Adipose tissue (tissue), 3 donors: ENCODE data around the gene ZNFX1. TPM values are rescaled to one million over a fixed set of nuclear protein-coding genes. Genes with fewer than 3 reads are reported as not detected.

Source experiments
- H3K27ac ChIP-seq: one replicate; pipeline ENCODE4 v1.5.1; 2013; ENCODE audit warnings: low read depth, low read length
- WGBS, 3 donors: extraction: QIAGEN DNeasy Blood & Tissue Kit; methylation state at CpG; one replicate each; pipeline ENCODE4 v1.1.7; 2013; 5-methylcytosine and 5-hydroxymethylcytosine counted together
- polyA plus RNA-seq, 3 donors: library from polyadenylated mRNA; stranded (reverse); fragments of 200-250 nt; gene quantifications; one replicate each; pipeline ENCODE4 v1.2.3, GENCODE V29; 2013
- donor health status: healthy with polysubstance abuse.
- donor health status: Bipolar disorder and iron deficiency.
- donor health status: healthy.

Gene ZNFX1
- polyA plus RNA-seq, 3 donors = 5.1 to 16.3 (median 10.7) TPM

DNA sequence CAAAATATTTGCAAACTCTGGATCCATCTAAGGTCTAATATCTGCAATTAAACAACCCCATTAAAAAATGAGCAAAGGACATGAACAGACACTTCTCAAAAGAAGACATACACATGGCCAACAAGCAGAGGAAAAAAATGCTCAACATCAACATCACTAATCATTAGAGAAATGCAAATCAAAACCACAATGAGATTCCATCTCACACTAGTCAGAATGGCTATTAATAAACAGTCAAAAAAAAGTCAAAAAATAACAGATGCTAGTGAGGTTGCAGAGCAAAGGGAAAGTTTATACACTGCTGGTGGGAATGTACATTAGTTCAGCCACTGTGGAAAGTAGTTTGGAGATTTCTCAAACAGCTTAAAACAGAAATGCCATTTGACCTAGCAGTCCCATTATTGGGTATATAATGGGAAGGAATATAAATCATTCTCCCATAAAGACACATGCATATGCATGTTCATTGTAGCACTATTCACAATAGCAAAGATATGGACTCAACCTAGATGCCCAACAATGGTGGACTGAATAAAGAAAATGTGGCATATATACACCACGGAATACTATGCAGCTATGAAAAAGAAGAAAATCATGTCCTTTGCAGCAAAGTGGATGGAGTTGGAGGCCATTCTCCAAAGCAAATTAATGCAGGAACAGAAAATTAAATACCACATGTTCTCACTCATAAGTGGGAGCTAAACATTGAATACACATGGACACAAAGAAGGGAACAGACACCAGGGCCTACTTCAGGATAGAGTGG is 9.1 kb downstream of the ZNFX1 start:
- 97 to 100% (median 99%) methylated on average over 1 of the region's 1 CpG for WGBS, 3 donors
- H3K27ac ChIP-seq = no peak overlapping the region

DNA sequence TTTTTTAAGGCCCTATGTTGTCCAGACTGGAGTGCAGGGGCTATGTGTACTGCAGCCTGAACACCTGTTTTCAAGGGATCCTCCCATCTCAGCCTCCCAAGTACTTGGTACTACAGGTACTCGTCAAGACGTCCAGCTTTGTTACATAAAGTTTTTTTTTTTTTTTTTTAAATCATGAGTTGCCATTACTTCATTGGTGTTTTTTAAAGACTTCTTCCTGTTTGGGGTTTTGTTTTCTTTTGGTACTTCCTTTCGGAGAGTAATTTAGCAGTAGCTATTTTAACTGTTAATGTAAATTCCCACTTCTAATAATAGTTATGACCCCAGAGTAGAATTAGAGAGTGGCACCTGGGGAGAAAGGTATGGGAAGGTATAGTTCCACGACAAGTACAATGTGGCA is 10.5 kb downstream of the ZNFX1 start:
- H3K27ac ChIP-seq = no peak overlapping the region
- 34 to 77% (median 40%) methylated on average over 4 of the region's 4 CpGs for WGBS, 3 donors

DNA sequence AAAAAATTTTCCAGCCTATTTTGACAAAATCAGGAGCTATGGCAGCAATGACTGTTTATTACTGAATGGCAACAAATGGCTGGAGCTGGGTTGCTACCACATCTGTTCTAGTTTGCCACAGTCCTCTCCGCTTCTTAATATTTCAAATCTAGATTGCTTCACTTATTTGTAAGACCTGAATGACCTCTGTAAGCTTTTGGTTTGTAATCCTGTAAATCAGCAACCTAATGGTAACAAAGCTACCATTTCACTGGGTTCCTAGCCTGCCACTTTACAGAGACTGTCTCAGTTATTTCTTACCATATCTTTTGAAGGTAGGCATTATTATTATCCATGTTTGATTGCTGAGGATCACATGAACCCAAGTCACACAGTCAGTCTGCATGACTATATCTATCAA is 15.4 kb downstream of the ZNFX1 start:
- WGBS, 3 donors = 36 to 96% (median 91%) methylated on average over 1 of the region's 1 CpG
- H3K27ac ChIP-seq = no peak overlapping the region

DNA sequence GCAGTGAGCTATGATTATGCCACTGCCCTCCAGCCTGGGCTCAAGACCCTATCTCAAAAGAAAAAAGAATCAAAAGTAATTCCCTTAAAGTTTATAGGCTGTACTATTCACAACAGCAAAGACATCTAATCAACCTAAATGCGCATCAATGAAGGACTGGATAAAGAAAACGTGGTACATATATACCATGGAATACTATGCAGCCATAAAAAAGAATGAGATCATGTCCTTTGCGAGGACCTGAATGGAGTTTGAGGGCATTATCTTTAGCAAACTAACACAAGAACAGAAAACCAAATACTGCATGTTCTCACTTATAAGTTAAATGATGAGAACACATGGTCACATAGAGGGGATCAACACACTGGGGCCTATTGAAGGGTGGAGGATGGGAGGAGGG is 16.7 kb downstream of the ZNFX1 start:
- 97 to 98% (median 97%) methylated on average over 3 of the region's 3 CpGs for WGBS, 3 donors
- no peak overlapping the region for H3K27ac ChIP-seq

DNA sequence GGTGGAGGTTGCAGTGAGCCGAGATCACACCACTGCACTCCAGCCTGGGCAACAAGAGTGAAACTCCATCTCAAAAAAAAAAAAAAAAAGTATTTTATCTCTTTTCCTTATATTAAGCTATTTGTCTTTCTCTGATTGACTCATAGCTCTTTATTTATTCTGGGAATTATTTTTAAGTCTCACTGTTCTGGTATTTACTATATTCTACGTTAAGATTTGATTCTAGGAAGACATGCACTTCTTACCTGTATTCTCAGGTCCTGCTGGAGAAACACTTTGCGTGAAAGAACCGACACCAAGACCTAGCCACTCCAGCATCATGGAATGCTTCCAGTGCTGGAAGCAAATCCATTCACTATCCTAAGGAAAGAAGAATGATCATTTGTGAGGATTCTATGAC is 17.6 kb downstream of the ZNFX1 start:
- no peak overlapping the region for H3K27ac ChIP-seq
- WGBS, 3 donors = 83 to 93% (median 85%) methylated on average over 4 of the region's 4 CpGs

DNA sequence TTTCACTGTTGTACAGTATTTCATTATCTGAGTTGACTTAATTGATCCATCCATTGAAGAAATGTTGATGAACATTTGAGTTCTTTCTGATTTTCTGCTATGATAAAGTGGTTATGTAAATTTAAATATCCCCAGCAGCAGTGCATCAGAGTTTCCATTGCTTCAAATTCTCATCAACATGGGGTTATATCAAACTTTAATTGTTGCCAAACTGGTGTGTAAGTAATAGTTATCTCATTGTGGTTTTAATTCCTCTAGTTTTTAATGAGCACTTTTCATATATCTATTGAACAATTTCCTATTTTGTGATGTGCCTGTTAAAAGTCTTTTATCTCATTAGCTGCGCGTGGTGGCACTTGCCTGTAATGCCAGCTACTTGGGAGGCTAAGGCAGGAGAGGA is 18.1 kb downstream of the ZNFX1 start:
- WGBS, 3 donors = 97 to 99% (median 98%) methylated on average over 2 of the region's 2 CpGs
- no peak overlapping the region for H3K27ac ChIP-seq

DNA sequence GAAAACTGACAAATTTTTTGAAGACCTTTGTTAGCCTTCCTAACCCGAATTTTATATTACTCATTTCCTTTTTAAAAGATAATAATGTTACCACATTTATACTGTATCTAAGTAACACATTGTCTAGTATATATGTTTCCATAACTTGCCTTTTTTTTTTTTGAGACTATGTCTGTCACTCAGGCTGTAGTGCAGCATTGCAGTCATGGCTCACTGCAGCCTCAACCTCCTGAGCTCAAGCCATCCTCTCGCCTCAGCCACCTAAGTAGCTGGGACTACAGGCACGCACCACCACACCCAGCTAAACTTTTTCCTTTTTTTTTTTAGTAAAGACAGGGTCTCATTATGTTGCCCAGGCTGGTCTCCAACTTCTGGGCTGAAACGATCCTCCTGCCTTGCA is 18.6 kb downstream of the ZNFX1 start:
- 67 to 86% (median 77%) methylated on average over 4 of the region's 4 CpGs for WGBS, 3 donors

DNA sequence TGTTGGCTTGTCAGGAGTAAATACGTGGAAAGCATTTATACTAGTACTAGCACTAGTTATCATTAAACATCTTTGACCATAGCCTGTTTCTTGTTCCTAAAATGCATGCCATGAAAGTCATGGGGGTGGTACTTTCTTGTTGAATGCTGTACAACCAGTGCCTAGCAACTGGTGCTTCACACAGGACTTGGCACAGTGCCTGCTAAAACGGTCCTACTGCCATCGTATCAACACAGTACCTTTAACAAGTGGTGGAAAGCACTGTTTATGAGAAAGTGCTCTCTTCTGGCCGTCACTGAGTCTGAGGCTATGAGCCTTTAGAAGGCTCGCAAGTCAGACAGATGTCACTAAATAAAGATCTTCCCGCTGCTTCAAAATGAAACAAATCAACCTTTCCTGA is 21.6 kb downstream of the ZNFX1 start:
- 69 to 84% (median 82%) methylated on average over 6 of the region's 6 CpGs for WGBS, 3 donors

More for the DNA sequence above, 18.6 kb downstream of the ZNFX1 start:
- no peak overlapping the region for H3K27ac ChIP-seq

DNA sequence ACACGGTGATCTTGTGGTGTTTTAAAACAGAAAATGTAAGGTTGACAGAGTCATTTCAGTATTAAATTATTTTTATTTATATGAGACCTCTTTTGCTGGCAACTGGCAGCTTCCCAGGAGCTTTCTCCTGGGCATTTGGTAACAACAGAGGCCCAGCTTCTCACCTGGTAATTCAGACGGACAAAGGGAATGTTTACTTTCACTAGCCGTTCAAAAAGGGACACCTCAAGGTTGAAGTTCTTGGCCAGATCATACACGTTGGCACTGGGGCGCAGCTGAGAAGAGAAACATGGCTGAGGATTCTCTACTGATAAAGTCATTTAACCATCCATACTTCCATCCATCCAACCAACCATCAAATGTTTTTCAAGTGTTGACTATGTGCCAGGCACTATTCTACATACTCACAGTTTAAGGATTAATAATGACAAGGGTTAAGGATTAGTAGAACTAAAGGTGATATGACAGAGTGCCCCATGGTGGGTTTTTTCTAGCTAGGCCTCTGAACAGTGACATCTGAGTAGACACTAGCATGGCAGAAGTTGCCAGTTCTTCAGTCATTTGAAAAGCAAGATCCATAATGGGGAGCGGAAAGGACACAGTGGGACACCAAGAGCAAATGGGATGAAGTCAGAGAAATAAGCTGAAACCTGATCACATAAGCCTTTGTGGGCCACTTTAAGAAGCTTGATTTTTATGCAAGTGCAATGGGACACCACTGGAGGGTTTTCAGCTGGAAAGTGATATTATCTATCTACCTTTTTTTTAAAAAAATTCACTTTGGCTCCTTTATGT is 25.1 kb downstream of the ZNFX1 start:
- WGBS, 3 donors = 44 to 93% (median 86%) methylated on average over 6 of the region's 6 CpGs
- H3K27ac ChIP-seq = no peak overlapping the region

More for the DNA sequence above, 21.6 kb downstream of the ZNFX1 start:
- no peak overlapping the region for H3K27ac ChIP-seq

DNA sequence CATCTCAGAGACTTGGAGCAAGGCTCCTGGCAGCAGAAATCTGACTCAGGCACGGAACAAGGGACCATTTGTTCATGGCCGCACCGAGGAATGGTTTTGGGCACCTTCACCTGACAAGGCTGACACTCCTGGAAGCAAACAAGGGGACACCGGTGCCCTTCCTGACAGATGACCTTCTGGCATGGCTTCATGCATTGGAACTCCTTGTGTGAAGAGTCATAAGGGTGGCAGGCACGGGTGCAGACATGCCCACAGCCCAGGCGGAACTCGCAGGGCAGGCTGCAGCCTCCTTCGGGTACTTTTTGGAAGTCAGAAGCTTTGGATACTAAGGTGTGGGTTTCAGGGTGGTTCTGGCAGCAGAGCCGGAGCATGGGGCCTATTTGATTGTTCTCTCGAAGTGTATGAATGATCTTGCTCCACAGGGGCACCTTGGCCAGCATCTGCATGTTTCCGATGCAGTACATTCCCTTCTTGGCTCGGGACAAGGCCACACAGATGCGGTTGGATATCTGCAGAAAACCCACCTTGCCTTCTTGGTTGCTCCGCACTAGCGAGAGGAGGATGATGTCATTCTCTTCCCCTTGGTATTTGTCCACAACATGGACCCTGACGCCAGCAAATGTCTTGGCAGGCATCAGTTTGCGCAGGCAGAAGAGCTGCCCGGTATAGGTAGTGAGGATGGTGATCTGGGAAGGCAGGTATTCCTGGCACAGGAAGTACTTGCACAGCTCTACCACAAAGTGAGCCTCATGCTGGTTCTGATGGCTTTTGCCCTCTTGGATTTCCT is 28.8 kb downstream of the ZNFX1 start:
- WGBS, 3 donors = 82 to 85% (median 85%) methylated on average over 18 of the region's 18 CpGs
- H3K27ac ChIP-seq = no peak overlapping the region

DNA sequence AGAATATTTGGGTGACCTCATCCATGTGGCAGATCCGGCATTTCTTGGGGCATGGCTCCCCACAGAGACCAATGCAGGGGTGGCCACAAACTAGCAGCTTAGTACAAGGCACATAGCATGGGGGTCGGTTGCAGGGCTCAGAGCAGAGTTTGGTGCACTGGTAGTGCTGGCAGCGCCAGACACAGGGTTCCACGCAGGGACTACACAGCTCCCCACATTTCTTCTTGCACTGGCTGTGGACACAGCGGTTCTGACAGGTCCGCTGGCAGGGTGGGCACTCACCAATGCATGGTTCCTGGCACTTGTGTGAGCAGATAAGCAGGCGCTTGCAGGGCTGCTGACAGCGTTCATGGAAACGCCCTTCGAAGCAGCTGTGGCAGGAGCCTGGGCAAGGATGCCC is 29.6 kb downstream of the ZNFX1 start:
- no peak overlapping the region for H3K27ac ChIP-seq
- WGBS, 3 donors = 86 to 89% (median 89%) methylated on average over 10 of the region's 10 CpGs

DNA sequence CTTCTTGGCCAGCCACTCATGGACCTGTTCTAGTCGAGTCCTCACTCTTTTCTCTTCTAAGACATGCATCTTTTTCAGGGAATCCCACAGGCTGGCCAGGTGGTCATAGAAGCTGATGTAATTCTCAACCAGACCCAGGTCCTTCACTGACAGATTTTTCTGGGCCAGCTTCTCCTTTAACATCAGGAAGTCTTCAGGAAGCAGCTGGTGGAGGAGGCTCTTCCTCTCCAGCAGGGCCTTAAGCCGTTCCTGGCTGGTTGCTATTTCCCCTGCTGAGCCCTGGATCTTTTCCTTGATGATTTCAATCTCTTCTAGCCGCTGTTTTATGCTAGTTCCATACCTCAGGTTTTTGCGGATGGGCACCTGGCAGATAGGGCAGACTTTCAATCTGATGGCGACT is 30.1 kb downstream of the ZNFX1 start:
- no peak overlapping the region for H3K27ac ChIP-seq
- WGBS, 3 donors = 35 to 75% (median 42%) methylated on average over 5 of the region's 5 CpGs

DNA sequence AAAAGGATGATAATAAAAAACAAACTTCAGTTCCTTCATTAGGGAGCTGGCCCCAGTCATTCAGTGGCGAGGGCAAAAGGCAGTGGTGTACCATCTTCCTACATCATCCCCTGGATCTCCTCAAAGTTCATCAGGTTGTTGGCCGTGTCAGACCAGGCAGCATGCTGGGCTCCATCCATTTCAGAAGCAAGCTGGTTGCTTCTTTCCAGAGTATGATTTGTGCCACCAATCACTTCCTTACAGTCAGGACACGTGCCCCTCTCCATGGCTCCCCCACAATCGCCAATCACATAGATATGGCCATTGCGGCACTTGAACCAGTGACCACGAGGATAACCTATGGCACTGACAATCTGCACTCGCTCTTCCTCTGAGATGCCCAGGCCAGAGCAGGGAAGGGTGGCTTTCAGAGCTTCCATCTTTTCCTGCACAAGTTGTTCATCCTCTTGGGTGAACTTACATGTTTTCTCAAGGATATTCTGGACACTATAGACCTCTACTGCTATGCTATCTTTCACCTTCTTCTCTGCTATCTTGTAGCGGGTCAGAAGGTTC is 30.6 kb downstream of the ZNFX1 start:
- no peak overlapping the region for H3K27ac ChIP-seq
- WGBS, 3 donors = 88 to 90% (median 89%) methylated on average over 8 of the region's 8 CpGs

DNA sequence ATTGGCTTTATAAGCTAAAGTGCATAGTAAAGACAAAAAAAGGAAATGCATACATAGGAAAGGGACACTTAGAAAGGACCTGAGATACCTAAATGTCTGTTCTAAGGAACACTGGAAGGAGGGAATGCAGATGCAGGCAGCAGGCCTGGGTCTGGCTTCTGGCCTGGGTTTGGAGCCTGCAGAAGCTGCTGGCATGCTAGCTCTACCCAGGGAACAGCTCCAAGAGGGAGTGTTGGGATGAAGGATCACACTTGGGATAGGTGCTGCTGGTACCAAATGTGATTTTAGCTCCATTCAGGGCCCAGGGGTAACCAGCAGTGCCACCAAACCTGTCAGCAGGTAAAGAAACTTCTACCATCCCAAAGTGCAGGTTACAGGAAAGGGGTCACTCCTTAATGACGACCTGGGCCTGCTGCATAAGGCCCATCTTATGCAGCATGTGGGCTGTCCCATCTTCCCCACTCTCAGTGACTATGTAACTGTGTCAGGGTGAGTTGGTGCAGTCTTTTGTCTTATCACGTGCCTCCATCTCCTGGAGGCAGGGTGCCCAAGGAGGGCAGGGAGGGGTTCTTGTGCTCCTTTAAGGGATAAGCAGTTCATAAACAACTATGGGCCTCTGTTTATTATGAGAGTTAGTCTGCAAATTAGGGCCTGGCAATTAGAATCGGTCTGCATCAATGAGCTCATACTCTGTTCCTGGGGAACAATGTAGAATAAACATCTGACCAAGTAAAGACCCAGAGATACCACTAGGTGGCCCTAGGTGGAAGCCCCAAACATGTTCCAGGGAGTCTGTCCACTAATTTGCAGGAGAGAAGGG is 31.7 kb downstream of the ZNFX1 start:
- WGBS, 3 donors = 31 to 39% (median 38%) methylated on average over 3 of the region's 3 CpGs
- H3K27ac ChIP-seq = no peak overlapping the region

DNA sequence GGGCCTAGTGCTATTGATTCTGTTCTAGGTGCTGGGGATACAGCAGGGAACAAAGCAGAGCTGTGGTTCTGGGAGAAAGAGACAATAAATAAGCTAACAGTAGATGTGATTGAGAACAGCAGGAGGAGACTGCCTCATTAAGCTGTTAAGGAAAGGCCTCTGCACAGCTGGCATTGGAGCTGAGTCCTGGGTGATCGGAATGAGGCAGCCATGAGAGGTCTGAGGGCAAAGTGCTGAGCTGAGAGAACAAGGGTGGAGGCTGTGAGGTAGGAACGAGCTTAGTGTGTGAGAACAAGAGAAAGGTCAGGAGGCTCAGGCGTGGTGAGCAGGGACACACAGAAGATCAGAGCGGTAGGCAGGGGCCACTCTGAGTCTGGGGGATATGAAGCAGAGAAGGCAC is 40.3 kb downstream of the ZNFX1 start:
- H3K27ac ChIP-seq = no peak overlapping the region
- WGBS, 3 donors = 85 to 93% (median 93%) methylated on average over 4 of the region's 4 CpGs

DNA sequence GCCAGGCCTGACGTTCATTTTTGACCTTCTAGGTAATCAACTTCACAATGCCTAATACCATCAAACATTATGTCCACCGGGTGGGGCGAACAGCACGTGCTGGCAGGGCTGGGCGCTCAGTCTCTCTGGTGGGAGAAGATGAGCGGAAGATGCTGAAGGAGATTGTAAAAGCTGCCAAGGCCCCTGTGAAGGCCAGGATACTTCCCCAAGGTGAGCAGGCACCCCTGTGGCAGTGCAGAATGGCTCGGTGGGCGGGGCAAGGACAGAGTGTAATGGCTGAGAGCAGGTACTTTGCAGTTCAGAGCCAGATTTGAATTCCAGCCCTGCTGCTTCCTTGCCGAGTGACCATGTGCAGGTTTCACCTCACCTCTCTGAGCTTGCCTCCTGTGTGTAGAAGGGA is 41.6 kb downstream of the ZNFX1 start:
- 92 to 94% (median 93%) methylated on average over 9 of the region's 9 CpGs for WGBS, 3 donors
- no peak overlapping the region for H3K27ac ChIP-seq

DNA sequence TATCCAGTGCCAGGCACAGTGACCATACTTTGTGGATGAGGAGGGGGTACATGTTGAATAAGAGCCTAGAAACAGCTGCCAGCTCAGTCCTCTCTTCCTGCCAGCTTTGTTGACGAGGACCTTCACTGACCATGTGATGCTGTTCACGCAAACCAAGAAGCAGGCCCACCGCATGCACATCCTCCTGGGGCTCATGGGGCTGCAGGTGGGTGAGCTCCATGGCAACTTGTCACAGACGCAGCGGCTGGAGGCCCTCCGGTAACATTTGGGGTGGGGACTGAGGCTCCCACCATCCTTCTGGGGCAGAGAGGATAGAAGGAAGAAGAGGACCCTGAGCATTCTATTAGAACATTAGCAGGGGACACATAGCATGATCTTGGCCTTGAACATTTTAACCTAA is 43.0 kb downstream of the ZNFX1 start:
- no peak overlapping the region for H3K27ac ChIP-seq
- WGBS, 3 donors = 90 to 97% (median 94%) methylated on average over 6 of the region's 6 CpGs

DNA sequence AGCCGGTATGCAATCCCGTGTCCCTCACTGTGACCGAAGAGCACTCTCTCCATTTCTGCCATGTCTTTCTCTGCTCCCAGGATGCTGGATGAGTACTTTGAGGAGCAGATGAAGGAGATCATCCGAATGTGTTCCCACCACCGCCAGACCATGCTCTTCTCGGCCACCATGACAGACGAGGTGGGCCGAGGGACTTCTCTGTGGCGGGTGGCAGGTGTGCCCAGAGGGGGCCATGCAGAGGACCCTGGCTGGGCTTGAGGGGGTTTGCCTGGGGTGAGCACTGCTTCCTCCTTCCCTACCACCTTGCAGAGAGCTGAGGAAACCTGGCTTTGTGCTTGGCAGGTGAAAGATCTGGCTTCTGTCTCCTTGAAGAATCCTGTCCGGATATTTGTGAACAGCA is 44.6 kb downstream of the ZNFX1 start:
- no peak overlapping the region for H3K27ac ChIP-seq
- 93 to 95% (median 93%) methylated on average over 10 of the region's 10 CpGs for WGBS, 3 donors
